Nephron progenitor cell (in vitro differentiated cells): ENCODE measurements around the gene COMT.

ENCODE experiments used
- DNase-seq: peaks from one replicate; pipeline ENCODE4 v3.0.0; 2021
- H3K27ac Mint-ChIP-seq: 2 replicates; pipeline ENCODE4 v1.8.0; 2021; ENCODE audit warnings: mild to moderate bottlenecking, moderate library complexity, mixed read lengths
- H3K27me3 Mint-ChIP-seq: 2 replicates; pipeline ENCODE4 v1.8.0; 2021; ENCODE audit warnings: mild to moderate bottlenecking, low read depth, mixed read lengths; ENCODE audit not compliant: poor library complexity
- H3K36me3 Mint-ChIP-seq: 2 replicates; pipeline ENCODE4 v1.8.0; 2021; ENCODE audit warnings: low read depth, mixed read lengths
- H3K4me1 Mint-ChIP-seq: 2 replicates; pipeline ENCODE4 v1.8.0; 2021; ENCODE audit warnings: mixed read lengths
- H3K4me3 Mint-ChIP-seq: 2 replicates; pipeline ENCODE4 v1.8.0; 2021; ENCODE audit warnings: mild to moderate bottlenecking, moderate library complexity, mixed read lengths
- H3K9me3 Mint-ChIP-seq: 2 replicates; pipeline ENCODE4 v1.8.0; 2021; ENCODE audit warnings: mild to moderate bottlenecking, moderate library complexity, mixed read lengths
- CTCF ChIP-seq: fragments of 200-600 bp; sonication (generic); IDR thresholded peaks from 2 replicates; pipeline ENCODE4 v1.5.0; 2021; ENCODE audit warnings: antibody characterized with exemption

COMT gene

GRCh38 chr22:20009582-20010306, 68.2 kb downstream of the COMT start:
- TF ChIP-seq CTCF, result no peak
- no peak for DNase-seq
- H3K9me3 Mint-ChIP-seq, result peaks cover 11% of the 10 kb centered on the region
- peaks cover 9% of the 10 kb centered on the region for H3K36me3 Mint-ChIP-seq
- H3K4me3 Mint-ChIP-seq, result no peak overlapping the region
- H3K27ac Mint-ChIP-seq, result no peak overlapping the region
- peaks cover 17% of the 10 kb centered on the region for H3K27me3 Mint-ChIP-seq
- peaks cover 18% of the 10 kb centered on the region for H3K4me1 Mint-ChIP-seq

GRCh38 chr22:20010307-20011122, 68.9 kb downstream of the COMT start:
- TF ChIP-seq CTCF, result no peak
- Mint-ChIP-seq H3K27me3 (peaks cover 25% of the 10 kb centered on the region), H3K4me1 (peaks cover 18% of the 10 kb centered on the region), H3K36me3 (peaks cover 4% of the 10 kb centered on the region), H3K27ac (no peak overlapping the region), H3K4me3 (no peak overlapping the region), H3K9me3 (peaks cover 5% of the 10 kb centered on the region)
- no peak for DNase-seq

GRCh38 chr22:20011123-20011992, 69.8 kb downstream of the COMT start:
- no peak for DNase-seq
- H3K27me3 Mint-ChIP-seq, result peaks cover 27% of the 10 kb centered on the region
- TF ChIP-seq CTCF, result no peak

GRCh38 chr22:20011993-20012740, 70.6 kb downstream of the COMT start:
- Mint-ChIP-seq H3K9me3 (no peaks in the 10 kb centered on the region), H3K4me3 (no peak overlapping the region), H3K27ac (no peak overlapping the region), H3K36me3 (no peaks in the 10 kb centered on the region), H3K27me3 (peaks cover 33% of the 10 kb centered on the region), H3K4me1 (peaks cover 14% of the 10 kb centered on the region)
- no peak for TF ChIP-seq CTCF
- DNase-seq, result no peak

More at GRCh38 chr22:20011123-20011992, 69.8 kb downstream of the COMT start:
- Mint-ChIP-seq H3K4me3 (no peak overlapping the region), H3K36me3 (no peaks in the 10 kb centered on the region), H3K4me1 (peaks cover 14% of the 10 kb centered on the region), H3K9me3 (no peaks in the 10 kb centered on the region), H3K27ac (no peak overlapping the region)

- no peak for DNase-seq
- TF ChIP-seq CTCF, result no peak
Observed at GRCh38 chr22:20012741-20013331, 71.3 kb downstream of the COMT start.

More at GRCh38 chr22:20012741-20013331, 71.3 kb downstream of the COMT start:
- Mint-ChIP-seq H3K27me3 (peaks cover 40% of the 10 kb centered on the region), H3K36me3 (no peaks in the 10 kb centered on the region), H3K4me1 (peaks cover 7% of the 10 kb centered on the region), H3K9me3 (no peaks in the 10 kb centered on the region), H3K27ac (no peak overlapping the region), H3K4me3 (no peak overlapping the region)
